Activated naive CD8-positive, alpha-beta T cell (primary cell): Measurements from ENCODE around the gene PCGF1.
"Not testable (repeated sequence)": the region's sequence is repeated elsewhere in the genome, so short reads cannot be mapped to it uniquely, and the experiment has no call there.

Experiments used
- H3K27ac Mint-ChIP-seq: one replicate; pipeline ENCODE4 v1.8.0; 2021; ENCODE audit warnings: mixed read lengths
- H3K27me3 Mint-ChIP-seq: one replicate; pipeline ENCODE4 v1.8.0; 2021; ENCODE audit warnings: mixed read lengths
- H3K36me3 Mint-ChIP-seq: one replicate; pipeline ENCODE4 v1.8.0; 2021; ENCODE audit warnings: mixed read lengths
- H3K4me1 Mint-ChIP-seq: one replicate; pipeline ENCODE4 v1.8.0; 2021; ENCODE audit warnings: low read depth, mixed read lengths
- H3K4me3 Mint-ChIP-seq: one replicate; pipeline ENCODE4 v1.8.0; 2021; ENCODE audit warnings: mild to moderate bottlenecking, mixed read lengths
- H3K9me3 Mint-ChIP-seq: one replicate; pipeline ENCODE4 v1.8.0; 2021; ENCODE audit warnings: low read depth, mixed read lengths

PCGF1 gene

DNA sequence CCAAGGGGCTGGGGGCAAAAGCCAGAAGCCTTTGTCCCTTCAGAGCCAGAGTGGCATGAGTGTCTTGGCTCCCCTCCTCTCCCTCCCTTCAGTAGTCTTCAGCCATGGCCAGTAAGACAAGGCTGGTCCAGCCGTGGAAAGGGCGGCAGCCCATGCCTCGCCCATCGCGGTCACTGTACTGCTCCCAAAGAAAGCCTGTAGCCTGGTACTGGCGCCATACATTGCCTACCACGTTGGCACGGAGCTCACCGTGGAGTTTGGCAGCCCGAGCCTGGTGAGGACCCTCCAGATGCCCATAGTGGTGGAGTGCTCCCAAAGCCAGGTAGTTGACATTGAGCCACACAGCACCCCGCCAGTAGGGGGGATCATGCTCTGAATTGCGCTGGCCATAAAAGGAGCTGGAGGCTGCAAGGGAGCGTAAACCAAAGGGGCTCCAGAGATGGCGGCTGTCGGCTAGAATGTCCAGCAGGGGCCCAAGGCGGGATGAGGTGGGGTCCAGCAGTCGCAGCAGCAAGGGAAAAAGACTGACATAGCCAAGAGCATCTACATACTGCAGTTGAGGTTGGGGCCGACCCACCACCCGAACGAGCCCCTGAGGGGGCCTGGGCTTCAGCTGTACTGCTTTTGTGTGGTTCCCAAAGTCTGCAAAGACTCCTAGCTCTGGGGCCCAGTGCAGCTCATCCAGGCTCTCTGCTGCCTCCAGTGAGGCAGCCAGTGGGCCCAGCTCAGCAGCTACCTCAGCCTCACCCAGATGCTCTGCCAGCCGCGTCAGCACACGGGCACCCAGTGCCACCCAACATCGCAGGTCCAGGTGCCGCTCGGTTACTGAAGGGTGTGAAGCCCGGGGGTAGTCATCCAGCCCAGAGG, 46.1 kb downstream of the PCGF1 start:
- H3K9me3 Mint-ChIP-seq: no peaks in the 10 kb centered on the region
- H3K27ac Mint-ChIP-seq: no peak overlapping the region
- H3K27me3 Mint-ChIP-seq: no peaks in the 10 kb centered on the region
- peaks cover 5% of the 10 kb centered on the region for H3K36me3 Mint-ChIP-seq
- H3K4me3 Mint-ChIP-seq: no peak overlapping the region
- peaks cover 51% of the 10 kb centered on the region for H3K4me1 Mint-ChIP-seq

DNA sequence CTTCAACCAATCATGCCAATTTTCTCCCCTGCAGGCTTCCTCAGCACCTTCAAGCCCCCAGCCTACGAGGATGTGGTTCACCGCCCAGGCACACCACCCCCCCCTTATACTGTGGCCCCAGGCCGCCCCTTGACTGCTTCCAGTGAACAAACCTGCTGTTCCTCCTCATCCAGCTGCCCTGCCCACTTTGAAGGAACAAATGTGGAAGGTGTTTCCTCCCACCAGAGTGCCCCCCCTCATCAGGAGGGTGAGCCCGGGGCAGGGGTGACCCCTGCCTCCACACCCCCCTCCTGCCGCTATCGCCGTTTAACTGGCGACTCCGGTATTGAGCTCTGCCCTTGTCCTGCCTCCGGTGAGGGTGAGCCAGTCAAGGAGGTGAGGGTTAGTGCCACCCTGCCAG, 47.3 kb downstream of the PCGF1 start:
- Mint-ChIP-seq H3K4me3 (peak overlapping the region; percentile 98), H3K4me1 (peaks cover 56% of the 10 kb centered on the region)
- H3K9me3 Mint-ChIP-seq, H3K36me3 Mint-ChIP-seq, H3K27ac Mint-ChIP-seq, H3K27me3 Mint-ChIP-seq: not testable (repeated sequence)

DNA sequence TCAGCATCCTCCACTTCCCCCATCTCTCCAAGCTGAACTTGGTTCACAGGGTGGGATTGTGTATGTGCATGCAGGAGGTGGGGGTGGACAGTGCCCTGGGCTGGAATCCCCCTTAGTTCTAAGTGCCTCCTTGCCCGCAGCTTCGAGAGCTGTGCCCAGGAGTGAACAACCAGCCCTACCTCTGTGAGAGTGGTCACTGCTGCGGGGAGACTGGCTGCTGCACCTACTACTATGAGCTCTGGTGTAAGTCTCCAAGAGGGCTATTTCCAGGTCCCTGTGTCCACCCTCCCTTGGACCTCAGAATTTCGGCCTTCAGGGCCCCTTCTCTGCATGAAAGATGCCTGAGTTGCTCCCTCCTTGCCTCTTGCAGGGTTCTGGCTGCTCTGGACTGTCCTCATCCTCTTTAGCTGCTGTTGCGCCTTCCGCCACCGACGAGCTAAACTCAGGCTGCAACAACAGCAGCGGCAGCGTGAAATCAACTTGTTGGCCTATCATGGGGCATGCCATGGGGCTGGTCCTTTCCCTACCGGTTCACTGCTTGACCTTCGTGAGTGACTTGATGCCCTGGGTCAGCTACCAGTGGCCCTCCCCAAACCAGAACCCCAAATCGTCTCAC, 47.9 kb downstream of the PCGF1 start:
- peak overlapping the region; percentile 16 for H3K27ac Mint-ChIP-seq
- H3K4me3 Mint-ChIP-seq: peak overlapping the region; percentile 98
- H3K36me3 Mint-ChIP-seq: peaks cover 10% of the 10 kb centered on the region
- H3K4me1 Mint-ChIP-seq: peaks cover 60% of the 10 kb centered on the region
- H3K27me3 Mint-ChIP-seq, H3K9me3 Mint-ChIP-seq: not testable (repeated sequence)

DNA sequence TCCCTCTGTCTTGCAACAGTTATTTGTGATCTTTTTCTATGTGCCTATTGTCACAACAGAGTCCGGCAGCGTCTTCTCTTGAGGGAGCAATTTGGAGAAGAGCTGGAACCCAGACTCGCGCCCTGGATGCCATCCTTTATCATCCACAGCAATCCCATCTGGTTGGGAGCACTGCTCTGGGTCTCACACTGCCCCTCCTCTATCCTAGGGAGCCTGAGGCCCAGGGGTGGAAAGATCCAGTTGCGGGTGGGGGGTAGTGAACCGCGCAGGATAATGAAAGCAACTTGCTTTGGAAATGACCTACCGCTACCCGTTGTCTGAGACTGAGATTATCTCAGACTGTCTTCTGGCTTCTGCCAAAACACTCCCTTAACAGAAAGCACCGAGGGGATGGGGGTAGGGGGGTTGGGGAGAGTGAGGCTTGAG, 48.5 kb downstream of the PCGF1 start:
- H3K27me3 Mint-ChIP-seq: no peaks in the 10 kb centered on the region
- peak overlapping the region; percentile 98 for H3K4me3 Mint-ChIP-seq
- peaks cover 61% of the 10 kb centered on the region for H3K4me1 Mint-ChIP-seq
- peaks cover 10% of the 10 kb centered on the region for H3K36me3 Mint-ChIP-seq
- H3K9me3 Mint-ChIP-seq: no peaks in the 10 kb centered on the region
- peak overlapping the region; percentile 98 for H3K27ac Mint-ChIP-seq

DNA sequence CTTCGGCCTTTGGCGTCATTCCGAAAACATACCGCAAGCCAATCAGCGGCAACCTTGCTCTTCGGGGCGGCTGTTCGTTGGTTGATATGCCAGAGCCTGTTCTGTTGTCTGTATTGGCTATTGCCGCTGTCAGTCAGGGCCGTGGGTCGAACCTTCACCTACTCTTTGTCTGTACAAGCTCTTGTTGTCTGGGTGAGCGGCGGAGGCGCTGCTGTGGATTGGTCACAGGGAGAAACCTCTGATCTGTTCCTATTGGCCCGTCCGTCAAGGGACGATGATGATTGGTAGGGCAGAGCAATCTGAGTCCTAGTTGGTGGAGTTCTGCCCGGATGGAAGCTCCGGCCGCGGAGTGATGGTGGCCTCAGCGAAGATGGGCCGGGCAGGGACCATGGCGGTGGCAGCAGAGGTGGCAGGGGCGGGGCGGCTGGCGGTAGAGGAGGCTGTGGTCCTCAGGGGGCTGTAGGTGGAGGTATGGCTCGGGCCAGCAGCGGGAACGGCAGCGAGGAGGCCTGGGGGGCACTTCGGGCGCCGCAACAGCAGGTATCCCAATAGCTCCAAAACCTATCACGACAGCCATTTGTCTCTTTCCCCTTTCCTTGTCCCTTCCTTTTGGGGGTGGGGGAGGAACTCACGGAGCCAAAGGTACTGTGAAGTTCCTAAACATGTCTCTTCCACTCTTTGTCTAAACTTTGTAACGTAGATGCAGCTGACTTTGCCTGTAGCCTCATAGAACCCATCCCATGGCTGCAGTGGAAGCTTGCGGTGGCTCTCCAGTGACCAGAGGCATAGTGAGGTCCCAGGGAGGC, 49.2 kb downstream of the PCGF1 start, which contains the start of gene WBP1:
Gene WBP1, plus strand, starts transcription at position 307 of the 806 bp plus-strand sequence. Its CDS starts 165 bp downstream, at position 472.
- no peaks in the 10 kb centered on the region for H3K9me3 Mint-ChIP-seq
- peak within 1 kb of the TSS; percentile 98 for H3K27ac Mint-ChIP-seq
- H3K4me1 Mint-ChIP-seq: peaks cover 60% of the 10 kb centered on the region
- H3K4me3 Mint-ChIP-seq: peak within 1 kb of the TSS; percentile 98
- peaks cover 10% of the 10 kb centered on the region for H3K36me3 Mint-ChIP-seq
- no peaks in the 10 kb centered on the region for H3K27me3 Mint-ChIP-seq

DNA sequence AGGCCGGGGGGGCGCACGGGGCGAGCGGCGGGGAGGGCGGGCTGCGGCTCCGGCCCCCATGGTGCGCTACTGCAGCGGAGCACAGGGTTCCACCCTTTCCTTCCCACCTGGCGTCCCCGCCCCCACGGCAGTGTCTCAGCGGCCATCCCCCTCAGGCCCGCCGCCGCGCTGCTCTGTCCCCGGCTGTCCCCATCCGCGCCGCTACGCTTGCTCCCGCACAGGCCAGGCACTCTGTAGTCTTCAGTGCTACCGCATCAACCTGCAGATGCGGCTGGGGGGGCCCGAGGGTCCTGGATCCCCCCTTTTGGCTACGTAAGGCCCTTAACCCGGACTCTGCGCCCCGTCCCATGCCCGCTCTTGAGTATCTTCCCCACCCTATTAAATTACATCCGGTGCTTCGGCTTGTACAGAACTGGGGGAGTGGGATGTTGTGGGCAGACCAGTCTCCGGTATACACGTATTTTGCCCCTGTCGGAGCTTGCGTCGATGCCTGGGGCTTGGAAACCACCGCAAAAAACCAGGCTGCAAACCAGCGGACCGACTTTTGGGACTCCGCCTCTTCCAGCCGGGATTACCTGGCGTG, 49.9 kb downstream of the PCGF1 start:
- H3K4me1 Mint-ChIP-seq: peaks cover 54% of the 10 kb centered on the region
- no peaks in the 10 kb centered on the region for H3K27me3 Mint-ChIP-seq
- H3K27ac Mint-ChIP-seq: peak overlapping the region; percentile 98
- H3K4me3 Mint-ChIP-seq: peak overlapping the region; percentile 98
- no peaks in the 10 kb centered on the region for H3K9me3 Mint-ChIP-seq
- H3K36me3 Mint-ChIP-seq: peaks cover 7% of the 10 kb centered on the region

DNA sequence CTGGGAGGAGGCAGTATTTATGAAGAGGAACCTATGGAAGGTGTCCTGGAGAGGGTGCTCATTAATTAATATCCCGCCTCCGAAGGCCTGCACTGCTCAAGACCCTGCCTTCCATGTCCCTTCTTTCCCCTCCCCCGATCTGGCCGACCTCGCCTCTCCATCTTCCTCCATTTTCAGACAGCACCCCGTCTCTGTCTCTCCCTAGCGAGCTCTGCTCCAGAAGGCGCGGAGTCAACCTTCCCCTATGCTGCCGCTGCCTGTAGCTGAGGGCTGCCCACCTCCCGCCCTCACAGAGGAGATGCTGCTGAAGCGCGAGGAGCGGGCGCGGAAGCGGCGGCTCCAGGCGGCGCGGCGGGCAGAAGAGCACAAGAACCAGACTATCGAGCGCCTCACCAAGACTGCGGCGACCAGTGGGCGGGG, 50.4 kb downstream of the PCGF1 start:
- Mint-ChIP-seq H3K36me3 (peaks cover 7% of the 10 kb centered on the region), H3K27ac (peak overlapping the region; percentile 98), H3K4me1 (peaks cover 56% of the 10 kb centered on the region), H3K4me3 (peak overlapping the region; percentile 98), H3K9me3 (no peaks in the 10 kb centered on the region), H3K27me3 (no peaks in the 10 kb centered on the region)
